Endothelial cell of umbilical vein (primary cell): ENCODE data around the gene TUBD1. TPM values are rescaled to one million over a fixed set of nuclear protein-coding genes. Genes with fewer than 3 reads are reported as not detected.
A peak's percentile ranks its signal among the peaks of the same experiment; 100 is the strongest.

Source experiments
- BruUV-seq: library from RNA; stranded (reverse); fragments of 400-500 nt; replicated peaks from 2 replicates; lab custom pipeline; 2021; lab: Mats Ljungman, UMichigan
- CTCF ChIA-PET: fragments of 300-600, 350-600 bp; sonication (Branson Sonifier 250); formaldehyde crosslinking; loops from one replicate; lab custom pipeline; 2021; ENCODE audit warnings: antibody characterized with exemption, inconsistent platforms; lab: Charles Lee
- POLR2A ChIA-PET: fragments of 300-600, 350-600 bp; sonication (Branson Sonifier 250); formaldehyde crosslinking; loops from one replicate; lab custom pipeline; 2021; ENCODE audit warnings: antibody characterized with exemption, inconsistent platforms; lab: Charles Lee
- DNase-seq: peaks from one replicate; pipeline ENCODE4 v3.0.0-alpha.2; 2011; ENCODE audit warnings: low read depth, low spot score
- FAIRE-seq: peaks from 2 replicates; lab custom pipeline; 2011; peaks lifted over from hg19 to GRCh38; lab: Jason Lieb, UNC
- H2AFZ ChIP-seq: 2 replicates; pipeline ENCODE4 v1.6.0; 2012; ENCODE audit warnings: low read depth, low read length, control low read depth, inconsistent platforms
- H3K27ac ChIP-seq: 2 replicates; pipeline ENCODE4 v1.5.1; 2011; ENCODE audit warnings: low read depth, mild to moderate bottlenecking, control low read depth, low read length, moderate library complexity; ENCODE audit not compliant: insufficient read depth
- H3K27me3 ChIP-seq, 2 experiments: 2 replicates each; pipeline versions ENCODE4 v1.6.0 to v1.6.1; 2011; ENCODE audit warnings: low read length in 2 of 2, mixed read lengths in 1 of 2; ENCODE audit not compliant: control insufficient read depth in 2 of 2, insufficient read depth in 2 of 2
- H3K36me3 ChIP-seq, 2 experiments: 2 replicates in 1 of 2; 3 replicates in 1 of 2; pipeline ENCODE4 v1.5.1; 2011; ENCODE audit warnings: low read length in 2 of 2, mild to moderate bottlenecking in 1 of 2, moderate library complexity in 1 of 2; ENCODE audit not compliant: control insufficient read depth in 2 of 2, insufficient read depth in 2 of 2; ENCODE audit errors: extremely low read depth in 1 of 2
- H3K4me1 ChIP-seq: 3 replicates; pipeline ENCODE4 v1.5.1; 2011; ENCODE audit warnings: mild to moderate bottlenecking, low read length; ENCODE audit not compliant: control insufficient read depth, insufficient read depth; ENCODE audit errors: extremely low read depth
- H3K4me2 ChIP-seq: 2 replicates; pipeline ENCODE4 v1.6.1; 2011; ENCODE audit warnings: low read length, control low read depth, mixed read lengths; ENCODE audit not compliant: insufficient read depth
- H3K4me3 ChIP-seq, 3 experiments: fragments of 200-600 bp in 1 of 3; sonication (generic), shearing (Covaris generic) in 1 of 3; replicated peaks in 1 of 3; 2 replicates each; pipeline ENCODE4 v1.5.1; 2011 to 2016; ENCODE audit warnings: control low read depth in 3 of 3, low read length in 3 of 3, mild to moderate bottlenecking in 2 of 3, inconsistent platforms in 1 of 3, low read depth in 1 of 3, moderate library complexity in 1 of 3; ENCODE audit not compliant: insufficient read depth in 1 of 3
- H3K79me2 ChIP-seq: 2 replicates; pipeline ENCODE4 v1.6.0; 2012; ENCODE audit warnings: low read length, inconsistent platforms; ENCODE audit not compliant: control insufficient read depth, insufficient read depth
- H3K9ac ChIP-seq: replicated peaks from 2 replicates; pipeline ENCODE3; 2011; ENCODE audit warnings: low read length, control low read depth; ENCODE audit not compliant: insufficient read depth; ENCODE audit errors: extremely low read depth
- H3K9me1 ChIP-seq: replicated peaks from 3 replicates; pipeline ENCODE4 v1.6.0; 2011; ENCODE audit warnings: mild to moderate bottlenecking, low read length; ENCODE audit not compliant: control insufficient read depth, insufficient read depth; ENCODE audit errors: extremely low read depth
- H3K9me3 ChIP-seq: replicated peaks from 2 replicates; pipeline ENCODE4 v1.5.1; 2012; ENCODE audit warnings: low read length, inconsistent platforms; ENCODE audit not compliant: control insufficient read depth, insufficient read depth
- H4K20me1 ChIP-seq: replicated peaks from 2 replicates; pipeline ENCODE3; 2011; ENCODE audit warnings: mild to moderate bottlenecking, low read length; ENCODE audit not compliant: control insufficient read depth, insufficient read depth; ENCODE audit errors: extremely low read depth
- CTCF ChIP-seq, 2 donors: IDR thresholded peaks; 1 replicate in 1 of 2; 2 replicates in 1 of 2; pipeline ENCODE4 v1.5.1; 2011; ENCODE audit warnings: low read length in 2 of 2, mild to moderate bottlenecking in 2 of 2, moderate library complexity in 2 of 2, control low read depth in 1 of 2, inconsistent platforms in 1 of 2, low read depth in 1 of 2; ENCODE audit not compliant: insufficient read depth in 1 of 2; ENCODE audit errors: extremely low read depth in 1 of 2
- EZH2 ChIP-seq: IDR thresholded peaks from 2 replicates; pipeline ENCODE4 v1.6.1; 2012; ENCODE audit warnings: borderline replicate concordance, low read depth, mild to moderate bottlenecking, moderate library complexity, low read length, inconsistent platforms; ENCODE audit not compliant: severe bottlenecking
- FOS ChIP-seq: IDR thresholded peaks from 2 replicates; pipeline ENCODE4 v1.6.1; 2011; ENCODE audit warnings: mild to moderate bottlenecking, low read length, moderate library complexity, borderline replicate concordance; ENCODE audit not compliant: insufficient read depth
- GATA2 ChIP-seq: IDR thresholded peaks from 2 replicates; pipeline ENCODE4 v1.7.0; 2011; ENCODE audit warnings: low read depth, mild to moderate bottlenecking, moderate library complexity, mixed read lengths, low read length; ENCODE audit not compliant: insufficient read length, insufficient read depth
- JUN ChIP-seq: IDR thresholded peaks from 2 replicates; pipeline ENCODE4 v1.6.1; 2011; ENCODE audit warnings: borderline replicate concordance, low read depth; ENCODE audit not compliant: insufficient read length, insufficient read depth
- MAX ChIP-seq: IDR thresholded peaks from 2 replicates; pipeline ENCODE4 v1.6.1; 2011; ENCODE audit not compliant: insufficient read depth, insufficient read length
- MYC ChIP-seq: IDR thresholded peaks from one replicate; pipeline ENCODE4 v1.6.1; 2011; ENCODE audit warnings: mild to moderate bottlenecking, low read depth, low read length
- POLR2A ChIP-seq: IDR thresholded peaks from 2 replicates; pipeline ENCODE4 v1.6.1; 2012; ENCODE audit warnings: low read depth, mild to moderate bottlenecking, control low read depth, low read length
- POLR2AphosphoS5 ChIP-seq: IDR thresholded peaks from 2 replicates; pipeline ENCODE4 v1.6.1; 2012; ENCODE audit warnings: low read depth, mild to moderate bottlenecking, control low read depth, low read length, moderate library complexity; ENCODE audit not compliant: insufficient read depth
- dilution Hi-C: fragments of 300-500 bp; cut with MboI; formaldehyde crosslinking; loops from one replicate; pipeline ENCODE4 v1.15.0; 2019; ENCODE audit warnings: low sequenced_read_pairs; ENCODE audit not compliant: extremely low pct_ligation_motif_present
- intact Hi-C: fragments of 100-400 bp; cut with micrococcal nuclease; formaldehyde crosslinking; loops from one replicate; pipeline ENCODE4 v1.10.0; 2022
- microRNA counts: library from miRNA; unstranded; fragments of <30 nt; microRNA quantifications from one replicate; lab custom pipeline; 2016
- microRNA-seq: library from miRNA; unstranded; fragments of <30 nt; microRNA quantifications from one replicate; pipeline ENCODE4 v1.2.0, GENCODE V29; 2021; ENCODE audit warnings: borderline number of aligned reads, borderline replicate concordance
- polyA plus RNA-seq, 4 experiments: library from polyadenylated mRNA; depleted of rRNA in 3 of 4; stranded (reverse) in 3 of 4; unstranded in 1 of 4; fragments of >200 nt; gene quantifications; 2 replicates each; pipeline versions ENCODE4 v1.2.1 to v1.2.3, GENCODE V29; 2011 to 2012; ENCODE audit warnings: missing spikeins in 1 of 4
- small RNA-seq: library from RNA; depleted of rRNA; stranded (forward); fragments of <200 nt; gene quantifications from one replicate; pipeline ENCODE3, GENCODE V24; 2012; ENCODE audit warnings: low replicate concordance, low read depth; ENCODE audit not compliant: insufficient read depth, insufficient read length
- total RNA-seq: library from RNA; stranded (reverse); gene quantifications from 2 replicates; pipeline ENCODE4 v1.2.3, GENCODE V29; 2021

Gene TUBD1
- total and polyA plus RNA-seq, 2 donors (not counting 3 experiments of a cell fraction or from before 2014, with no cell fraction given): 4.9 to 11.3 TPM

DNA sequence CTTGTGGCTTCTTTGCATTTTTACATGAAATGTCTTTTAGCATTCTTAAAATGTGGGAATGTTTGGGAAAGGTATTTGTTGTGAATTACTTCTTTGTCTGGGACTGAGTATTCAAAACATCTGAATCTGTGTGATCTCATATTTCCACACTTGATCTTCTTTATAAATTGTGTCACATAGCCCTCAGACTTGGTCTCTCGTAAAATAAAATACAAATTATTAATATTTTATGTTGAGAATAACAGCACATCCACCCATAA, 81.9 kb downstream of the TUBD1 start:
- no peak overlapping the region for H3K9ac ChIP-seq

More for the DNA sequence above, 81.9 kb downstream of the TUBD1 start:
- FAIRE-seq (no peak), DNase-seq (no peak)
- Histone ChIP-seq H3K79me2 (no peaks in the 10 kb centered on the region), H3K4me1 (no peaks in the 10 kb centered on the region), H3K36me3 (peaks cover 0 to 4% of the 10 kb centered on the region in 2 experiments), H3K27me3 (no peaks in the 10 kb centered on the region), H4K20me1 (no peaks in the 10 kb centered on the region), H3K27ac (no peak overlapping the region), H3K9me1 (no peaks in the 10 kb centered on the region), H3K4me3 (no peak overlapping the region), H2AFZ (no peak overlapping the region), H3K4me2 (no peak overlapping the region), H3K9me3 (no peaks in the 10 kb centered on the region)
- POLR2A ChIA-PET: no interaction called here
- TF ChIP-seq EZH2 (no peak), POLR2A (no peak), CTCF (IDR thresholded peaks at IDR 0.05; ENCODE audit: extremely low read depth in 1 of 2, insufficient read depth in 1 of 2, low read depth in 1 of 2, low read length in 2 of 2) (no peak), POLR2AphosphoS5 (no peak), FOS (no peak), MAX (no peak), JUN (no peak), GATA2 (no peak), MYC (no peak)
- dilution Hi-C loops (no loop called here), intact Hi-C loops (no loop called here)
- CTCF ChIA-PET: interaction anchor here (1.1 kb wide), 1 partner anchor 9 kb away, joined by 3 read pairs; no protein-coding TSS in a partner anchor
- no TSS peak for BruUV-seq

MicroRNA genes within 50 kb of the gene (microRNA counts, 767-probe panel; counts per million panel counts)
- 723 counts per million, percentile 96 among the panel's probes with 10 or more counts for microRNA hsa-miR-21-5p (lab: Ali Mortazavi, UCI)

Small RNA genes lying within 50 kb of the gene (microRNA-seq; reads per million reads assigned to microRNA genes)
- 413,498 reads per million, percentile 100 among the genes with 10 or more reads in this experiment for gene MIR21

Small RNA genes lying within 50 kb of the gene (small RNA-seq; reads per million reads assigned to genes)
- gene RNU6-450P (not detected), gene RPS29P21 (not detected)

Other genes with a start within 250 kb of the TUBD1 start
- gene PTRH2, start 185.5 kb downstream of the TUBD1 start, total RNA-seq: 40.1 and 41.2 TPM in 2 replicates
- gene PTRH2, start 185.5 kb downstream of the TUBD1 start, polyA plus RNA-seq: 40.0 and 46.7 TPM in 2 replicates
- 270 and 321 TPM in 2 replicates for gene VMP1, start 185.3 kb downstream of the TUBD1 start, total RNA-seq
- 121 and 138 TPM in 2 replicates for gene VMP1, start 185.3 kb downstream of the TUBD1 start, polyA plus RNA-seq
- gene RPS6KB1, start 178 bp upstream of the TUBD1 start, total RNA-seq: 40.5 and 45.7 TPM in 2 replicates
- 4.1 and 5.4 TPM in 2 replicates for gene RPS6KB1, start 178 bp upstream of the TUBD1 start, polyA plus RNA-seq
- gene RNFT1, start 71.8 kb upstream of the TUBD1 start, total RNA-seq: 16.2 and 16.6 TPM in 2 replicates
- gene RNFT1, start 71.8 kb upstream of the TUBD1 start, polyA plus RNA-seq: 7.0 and 10.7 TPM in 2 replicates
- gene HEATR6, start 186.0 kb upstream of the TUBD1 start, total RNA-seq: 16.7 and 17.4 TPM in 2 replicates
- gene HEATR6, start 186.0 kb upstream of the TUBD1 start, polyA plus RNA-seq: 18.6 and 20.2 TPM in 2 replicates